Measurements from ENCODE around the gene TST. TPM values are rescaled to one million over a fixed set of nuclear protein-coding genes. Genes with fewer than 3 reads are reported as not detected.

TST gene
- polyA plus RNA-seq, 1 of the 3 experiments (the other 2 are of a cell fraction) = 49.4 TPM

DNA sequence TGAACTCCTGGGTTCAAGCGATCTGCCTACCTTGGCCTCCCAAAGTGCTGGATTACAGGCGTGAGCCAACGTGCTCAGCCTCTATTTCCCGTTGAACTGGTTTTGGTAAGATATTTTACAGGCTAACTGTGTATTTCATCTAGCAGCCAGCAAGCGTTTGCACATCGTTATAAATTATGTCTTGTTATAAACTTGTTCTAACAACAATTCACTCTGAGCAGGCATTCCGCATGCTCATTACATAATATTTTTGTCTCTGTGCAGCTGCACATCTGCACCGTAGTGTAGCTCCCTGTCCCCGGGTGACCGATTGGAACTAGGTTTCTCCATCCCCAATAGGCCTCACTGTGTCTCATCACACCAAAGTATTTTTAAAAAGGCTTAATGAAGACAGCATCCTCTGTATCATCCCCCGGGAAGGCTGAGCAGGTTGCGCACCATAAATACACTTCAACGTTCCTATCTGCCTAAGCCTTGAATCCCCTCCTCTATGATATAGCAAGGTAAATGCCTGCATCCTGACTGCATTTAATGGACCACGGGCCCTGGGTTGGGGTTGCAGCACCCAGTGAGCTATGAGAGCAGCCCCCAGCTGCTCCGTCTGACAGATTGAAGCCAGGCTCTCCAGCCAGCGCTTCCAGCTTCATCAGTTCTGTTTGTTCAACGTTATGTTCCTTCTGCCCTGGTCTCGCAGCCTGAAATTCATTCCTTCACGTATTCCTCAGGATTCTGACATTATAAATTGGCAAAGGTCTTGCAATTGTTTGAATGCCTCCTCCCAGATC lies 47.7 kb downstream of the TST start:
- Histone ChIP-seq H3K79me2 (ENCODE audit: insufficient read depth) (no peaks in the 10 kb centered on the region), H3F3A (replicated peaks; ENCODE audit: insufficient read depth) (no peaks in the 10 kb centered on the region), H3K9ac (no peak overlapping the region), H3K27ac (ENCODE audit: low read depth in 2 of 2, low read length in 1 of 2) (no peak overlapping the region), H3K9me2 (no peaks in the 10 kb centered on the region), H3K4me3 (ENCODE audit: low read depth in 2 of 2, low read length in 1 of 2) (no peak overlapping the region), H2AFZ (ENCODE audit: low read depth) (no peak overlapping the region), H3K27me3 (ENCODE audit: insufficient read depth) (peaks cover 28% of the 10 kb centered on the region; the same call in 1 of the 2 replicates), H4K20me1 (ENCODE audit: insufficient read depth) (no peaks in the 10 kb centered on the region), H3K4me2 (no peak overlapping the region), H3K36me3 (replicated peaks in 1 of 2; ENCODE audit: control insufficient read depth in 1 of 2, insufficient read depth in 2 of 2, low read length in 1 of 2) (no peaks in the 10 kb centered on the region), H3K4me1 (ENCODE audit: control insufficient read depth in 1 of 2, insufficient read depth in 2 of 2, low read depth in 1 of 2, low read length in 1 of 2) (no peaks in the 10 kb centered on the region), H3K9me3 (no peaks in the 10 kb centered on the region)
- 70% methylated on average over 19 of the region's 19 CpGs for WGBS (ENCODE audit: low lambda C conversion rate)
- CTCF ChIA-PET = interaction anchor here (0.9 to 1.5 kb wide), 6 partner anchors 10 to 214 kb away, joined by 3 to 5 read pairs (median 4); no protein-coding TSS in a partner anchor
- POLR2A ChIA-PET = no interaction called here
- TF ChIP-seq EZH2phosphoT487 (IDR thresholded peaks at IDR 0.05; ENCODE audit: borderline replicate concordance, low read depth) = no peak
- TF ChIP-seq SIN3A (IDR thresholded peaks at IDR 0.05; ENCODE audit: borderline replicate concordance, low read depth, low read length) = no peak
- no peak for TF ChIP-seq RCOR1 (IDR thresholded peaks at IDR 0.05; ENCODE audit: low read length)
- TF ChIP-seq ELF1 (IDR thresholded peaks at IDR 0.05) = no peak
- TF ChIP-seq JUND (IDR thresholded peaks at IDR 0.05) = no peak
- TF ChIP-seq NFIC (IDR thresholded peaks at IDR 0.05; ENCODE audit: borderline replicate concordance) = no peak
- no peak for TF ChIP-seq FOXM1 (IDR thresholded peaks at IDR 0.05; ENCODE audit: low read depth)
- TF ChIP-seq, protein P1, sequence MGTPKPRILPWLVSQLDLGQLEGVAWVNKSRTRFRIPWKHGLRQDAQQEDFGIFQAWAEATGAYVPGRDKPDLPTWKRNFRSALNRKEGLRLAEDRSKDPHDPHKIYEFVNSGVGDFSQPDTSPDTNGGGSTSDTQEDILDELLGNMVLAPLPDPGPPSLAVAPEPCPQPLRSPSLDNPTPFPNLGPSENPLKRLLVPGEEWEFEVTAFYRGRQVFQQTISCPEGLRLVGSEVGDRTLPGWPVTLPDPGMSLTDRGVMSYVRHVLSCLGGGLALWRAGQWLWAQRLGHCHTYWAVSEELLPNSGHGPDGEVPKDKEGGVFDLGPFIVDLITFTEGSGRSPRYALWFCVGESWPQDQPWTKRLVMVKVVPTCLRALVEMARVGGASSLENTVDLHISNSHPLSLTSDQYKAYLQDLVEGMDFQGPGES (IDR thresholded peaks at IDR 0.05; ENCODE audit: low read depth, low read length) = no peak
- no peak for TF ChIP-seq RXRA (IDR thresholded peaks at IDR 0.05; ENCODE audit: borderline replicate concordance, low read depth)
- no peak for TF ChIP-seq CHD2 (IDR thresholded peaks at IDR 0.05; ENCODE audit: low read length, partially characterized antibody)
- TF ChIP-seq SMC3 (IDR thresholded peaks at IDR 0.05; ENCODE audit: low read depth, low read length) = no peak
- TF ChIP-seq, protein P2, sequence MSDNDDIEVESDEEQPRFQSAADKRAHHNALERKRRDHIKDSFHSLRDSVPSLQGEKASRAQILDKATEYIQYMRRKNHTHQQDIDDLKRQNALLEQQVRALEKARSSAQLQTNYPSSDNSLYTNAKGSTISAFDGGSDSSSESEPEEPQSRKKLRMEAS (IDR thresholded peaks at IDR 0.05; ENCODE audit: low read depth) = no peak
- no peak for TF ChIP-seq YY1 (IDR thresholded peaks at IDR 0.05; ENCODE audit: low read depth)
- TF ChIP-seq GATA2 (CRISPR knock-in tag; IDR thresholded peaks at IDR 0.05) = no peak
- no peak for TF ChIP-seq TAF1 (IDR thresholded peaks at IDR 0.05; ENCODE audit: borderline replicate concordance, low read depth, low read length)
- no peak for TF ChIP-seq POLR2AphosphoS5 (IDR thresholded peaks at IDR 0.05; ENCODE audit: low read depth, low read length)
- no peak for TF ChIP-seq RAD21 (IDR thresholded peaks at IDR 0.05; ENCODE audit: low read length)
- TF ChIP-seq, protein P3, sequence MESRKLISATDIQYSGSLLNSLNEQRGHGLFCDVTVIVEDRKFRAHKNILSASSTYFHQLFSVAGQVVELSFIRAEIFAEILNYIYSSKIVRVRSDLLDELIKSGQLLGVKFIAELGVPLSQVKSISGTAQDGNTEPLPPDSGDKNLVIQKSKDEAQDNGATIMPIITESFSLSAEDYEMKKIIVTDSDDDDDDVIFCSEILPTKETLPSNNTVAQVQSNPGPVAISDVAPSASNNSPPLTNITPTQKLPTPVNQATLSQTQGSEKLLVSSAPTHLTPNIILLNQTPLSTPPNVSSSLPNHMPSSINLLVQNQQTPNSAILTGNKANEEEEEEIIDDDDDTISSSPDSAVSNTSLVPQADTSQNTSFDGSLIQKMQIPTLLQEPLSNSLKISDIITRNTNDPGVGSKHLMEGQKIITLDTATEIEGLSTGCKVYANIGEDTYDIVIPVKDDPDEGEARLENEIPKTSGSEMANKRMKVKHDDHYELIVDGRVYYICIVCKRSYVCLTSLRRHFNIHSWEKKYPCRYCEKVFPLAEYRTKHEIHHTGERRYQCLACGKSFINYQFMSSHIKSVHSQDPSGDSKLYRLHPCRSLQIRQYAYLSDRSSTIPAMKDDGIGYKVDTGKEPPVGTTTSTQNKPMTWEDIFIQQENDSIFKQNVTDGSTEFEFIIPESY (IDR thresholded peaks at IDR 0.05; ENCODE audit: borderline replicate concordance, low read depth) = no peak
- no peak for DNase-seq

All from SK-N-SH (cell line).